GM23338 (cell line): ENCODE measurements around the gene POU5F1. TPM values are rescaled to one million over a fixed set of nuclear protein-coding genes. Genes with fewer than 3 reads are reported as not detected.
A peak's percentile ranks its signal among the peaks of the same experiment; 100 is the strongest.

Source experiments
- ATAC-seq: fragments of 200-7000 bp; cut with Tn5 transposase; 3 replicates; pipeline ENCODE4 v1.9.1; 2020
- DNase-seq: peaks from one replicate; pipeline ENCODE4 v3.0.0-alpha.2; 2015; ENCODE audit warnings: low spot score
- H2AFZ ChIP-seq: fragments of 200-600 bp; sonication (generic); 2 replicates; pipeline ENCODE4 v1.8.0; 2016; ENCODE audit warnings: antibody characterized with exemption, mild to moderate bottlenecking, moderate library complexity
- H3F3A ChIP-seq: fragments of 200-600 bp; sonication (generic); replicated peaks from 2 replicates; pipeline ENCODE4 v1.8.0; 2017; ENCODE audit warnings: antibody characterized with exemption, mixed run types, low read depth
- H3K27ac ChIP-seq: fragments of 200-600 bp; sonication (generic); 2 replicates; pipeline ENCODE4 v1.6.1; 2016; ENCODE audit warnings: low read depth
- H3K27me3 ChIP-seq: fragments of 200-600 bp; sonication (generic); 2 replicates; pipeline ENCODE4 v1.8.0; 2016; ENCODE audit warnings: mild to moderate bottlenecking, mixed run types, moderate library complexity; ENCODE audit not compliant: insufficient read depth
- H3K36me3 ChIP-seq: fragments of 200-600 bp; sonication (generic); 2 replicates; pipeline ENCODE4 v1.8.0; 2016; ENCODE audit warnings: mild to moderate bottlenecking; ENCODE audit not compliant: insufficient read depth
- H3K4me1 ChIP-seq: fragments of 200-600 bp; sonication (generic); 2 replicates; pipeline ENCODE4 v1.8.0; 2016; ENCODE audit warnings: mild to moderate bottlenecking, moderate library complexity; ENCODE audit not compliant: insufficient read depth
- H3K4me2 ChIP-seq: fragments of 200-600 bp; sonication (generic); 2 replicates; pipeline ENCODE4 v1.7.1; 2017; ENCODE audit warnings: mixed run types
- H3K4me3 ChIP-seq: fragments of 200-600 bp; sonication (generic); 2 replicates; pipeline ENCODE4 v1.6.1; 2016; ENCODE audit warnings: mixed run types
- H3K79me2 ChIP-seq: fragments of 200-600 bp; sonication (generic); replicated peaks from 2 replicates; pipeline ENCODE4 v1.8.0; 2017; ENCODE audit warnings: mild to moderate bottlenecking; ENCODE audit not compliant: insufficient read depth
- H3K9me2 ChIP-seq: fragments of 200-600 bp; sonication (generic); 2 replicates; pipeline ENCODE4 v1.8.0; 2017; ENCODE audit not compliant: insufficient read depth
- H4K20me1 ChIP-seq: fragments of 200-600 bp; sonication (generic); replicated peaks from 2 replicates; pipeline ENCODE4 v1.8.0; 2017; ENCODE audit warnings: mild to moderate bottlenecking; ENCODE audit not compliant: insufficient read depth
- H3K27ac Mint-ChIP-seq: 2 replicates; pipeline ENCODE4 v1.8.0; 2020; ENCODE audit warnings: inconsistent platforms, mild to moderate bottlenecking, moderate library complexity, mixed read lengths
- H3K27me3 Mint-ChIP-seq: 3 replicates; pipeline ENCODE4 v1.8.0; 2022; ENCODE audit warnings: low read depth, mild to moderate bottlenecking, moderate library complexity, mixed read lengths, inconsistent platforms; ENCODE audit not compliant: insufficient read depth, poor library complexity
- H3K36me3 Mint-ChIP-seq: 3 replicates; pipeline ENCODE4 v1.8.0; 2021; ENCODE audit warnings: low read depth, mild to moderate bottlenecking, inconsistent platforms, moderate library complexity, mixed read lengths
- H3K4me1 Mint-ChIP-seq: 3 replicates; pipeline ENCODE4 v1.8.0; 2020; ENCODE audit warnings: mild to moderate bottlenecking, inconsistent platforms, mixed read lengths
- H3K4me3 Mint-ChIP-seq: 3 replicates; pipeline ENCODE4 v1.8.0; 2021; ENCODE audit warnings: moderate library complexity, mild to moderate bottlenecking, inconsistent platforms, mixed read lengths
- H3K9me3 Mint-ChIP-seq: 3 replicates; pipeline ENCODE4 v1.8.0; 2020; ENCODE audit warnings: moderate library complexity, mild to moderate bottlenecking, inconsistent platforms, mixed read lengths
- CREB1 ChIP-seq: fragments of 250-450 bp; sonication (Bioruptor Pico); IDR thresholded peaks from 2 replicates; pipeline ENCODE4 v1.5.0; 2020; ENCODE audit warnings: low read depth, mild to moderate bottlenecking, moderate library complexity
- EZH2phosphoT487 ChIP-seq: fragments of 200-600 bp; sonication (generic); IDR thresholded peaks from one replicate; pipeline ENCODE4 v1.8.1; 2018; ENCODE audit warnings: antibody characterized with exemption; ENCODE audit not compliant: unreplicated experiment
- JUNB ChIP-seq: IDR thresholded peaks from one replicate; pipeline ENCODE4 v1.6.1; 2016; ENCODE audit warnings: antibody characterized with exemption; ENCODE audit not compliant: unreplicated experiment
- NANOG ChIP-seq: IDR thresholded peaks from 2 replicates; pipeline ENCODE4 v1.6.1; 2016; ENCODE audit warnings: antibody characterized with exemption, borderline replicate concordance
- POLR2AphosphoS5 ChIP-seq: IDR thresholded peaks from 2 replicates; pipeline ENCODE4 v1.6.1; 2016; ENCODE audit warnings: antibody characterized with exemption, low read depth
- STAT1 ChIP-seq: IDR thresholded peaks from one replicate; pipeline ENCODE4 v1.6.1; 2016; ENCODE audit warnings: antibody characterized with exemption; ENCODE audit not compliant: unreplicated experiment
- ZNF331 ChIP-seq: fragments of 250-450 bp; sonication (Bioruptor Pico); IDR thresholded peaks from 2 replicates; pipeline ENCODE4 v1.5.0; 2020; ENCODE audit warnings: low read depth, mild to moderate bottlenecking, moderate library complexity
- ZNF462 ChIP-seq: fragments of 250-450 bp; sonication (Bioruptor Pico); IDR thresholded peaks from 2 replicates; pipeline ENCODE4 v1.5.0; 2020; ENCODE audit warnings: mild to moderate bottlenecking, moderate library complexity
- polyA plus RNA-seq: library from polyadenylated mRNA; unstranded; fragments of >200 nt; fragmentation: Nextera tagmentation; extraction: Ambion mirVana; gene quantifications from 2 replicates; pipeline ENCODE4 v1.2.1, GENCODE V29; 2016
- total RNA-seq: library from RNA; depleted of rRNA; stranded (reverse); fragments of >200 nt; shearing (Covaris generic); gene quantifications from 2 replicates; pipeline ENCODE4 v1.2.3, GENCODE V29; 2014

The POU5F1 gene
- total and polyA plus RNA-seq, 2 experiments from 2014 or later: 1,839 to 3,419 TPM

DNA sequence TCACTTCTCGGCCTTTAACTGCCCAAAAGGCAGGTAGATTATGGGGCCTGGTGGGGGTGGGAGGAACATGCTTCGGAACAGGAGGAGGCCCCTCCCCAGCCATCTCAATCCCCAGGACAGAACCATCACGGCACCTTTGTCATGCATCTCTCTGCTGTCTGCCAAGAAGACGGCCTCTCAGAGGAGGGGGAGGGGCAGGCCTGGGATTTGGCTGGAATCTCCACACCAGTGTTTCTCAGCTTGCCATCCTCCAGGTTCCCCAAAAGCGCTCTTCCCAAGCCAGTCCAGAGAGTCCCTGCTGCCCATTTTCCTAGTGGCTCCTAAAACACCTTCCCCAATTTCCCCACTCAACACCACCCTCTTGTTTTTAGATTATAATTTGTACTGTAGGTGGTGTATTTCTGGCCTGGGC, 2.5 kb upstream of the POU5F1 start (continued):
- TF ChIP-seq ZNF462: peak; percentile 76; the same call in 1 of the 2 replicates

- Histone ChIP-seq H3K4me1 (peaks cover 49% of the 10 kb centered on the region), H3K9me2 (no peaks in the 10 kb centered on the region), H3K36me3 (0 out of 2 replicates have a peak, but pooled peaks cover 8% of the 10 kb centered on the region), H3K4me2 (peak overlapping the region; percentile 100), H2AFZ (no peak overlapping the region), H3K79me2 (peaks cover 59% of the 10 kb centered on the region), H3K27ac (peak overlapping the region; percentile 100), H3K27me3 (no peaks in the 10 kb centered on the region), H3F3A (peaks cover 24% of the 10 kb centered on the region), H3K4me3 (peak overlapping the region; percentile 100), H4K20me1 (peaks cover 31% of the 10 kb centered on the region)
- H3K4me1 Mint-ChIP-seq: peaks cover 48% of the 10 kb centered on the region
- peak overlapping the region; percentile 86 for H3K4me3 Mint-ChIP-seq
- DNase-seq: peak; percentile 95
- ATAC-seq: peak; percentile 63
- peaks cover 33% of the 10 kb centered on the region for H3K36me3 Mint-ChIP-seq
- peak overlapping the region; percentile 97 for H3K27ac Mint-ChIP-seq
- H3K27me3 Mint-ChIP-seq: peaks cover 36% of the 10 kb centered on the region
- no peaks in the 10 kb centered on the region; the same call in 2 of the 3 replicates for H3K9me3 Mint-ChIP-seq
- TF ChIP-seq ZNF462 (peak; percentile 41; the same call in 1 of the 2 replicates), ZNF331 (CRISPR knock-in tag) (no peak), JUNB (no peak), STAT1 (no peak), NANOG (peak; percentile 100), POLR2AphosphoS5 (peak; percentile 41; the same call in 1 of the 2 replicates), EZH2phosphoT487 (no peak), CREB1 (CRISPR knock-in tag) (peak; percentile 60)
Measured at GRCh38 chr6:31171931-31172905, 1.7 kb upstream of the POU5F1 start.
